HG03045 (cell line): ENCODE results near the gene TNS1.

Experiments used
- ATAC-seq: cut with Tn5 transposase; IDR thresholded peaks from one replicate; pipeline ENCODE4 v1.9.1; 2021; ENCODE audit warnings: mild to moderate bottlenecking, moderate library complexity; ENCODE audit not compliant: unreplicated experiment

TNS1 gene

GRCh38 chr2:217880287-217880889 is 122.4 kb downstream of the TNS1 start:
- no peak for ATAC-seq

GRCh38 chr2:217878915-217879590 is 123.7 kb downstream of the TNS1 start:
- ATAC-seq, result no peak

DNA sequence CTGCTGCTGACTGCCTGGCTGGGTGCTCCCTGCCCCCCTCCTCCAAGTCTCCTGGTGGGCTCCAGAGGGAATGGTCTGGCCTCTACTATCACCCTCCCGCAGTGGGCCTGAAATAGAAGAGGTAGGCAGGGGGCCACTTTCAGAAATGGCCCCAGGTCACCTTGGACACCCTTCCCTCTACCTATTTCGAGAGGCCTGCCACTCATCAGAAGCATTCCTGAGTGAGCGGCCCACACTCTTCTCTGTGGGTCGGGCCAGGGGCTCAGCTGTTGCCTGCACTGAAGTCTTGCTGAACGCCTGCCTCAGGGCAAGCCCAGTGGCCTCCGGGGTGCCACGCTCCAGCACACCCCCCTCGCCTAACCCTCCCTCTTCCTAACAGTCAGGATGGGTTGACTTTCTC is 124.9 kb downstream of the TNS1 start:
- no peak for ATAC-seq

DNA sequence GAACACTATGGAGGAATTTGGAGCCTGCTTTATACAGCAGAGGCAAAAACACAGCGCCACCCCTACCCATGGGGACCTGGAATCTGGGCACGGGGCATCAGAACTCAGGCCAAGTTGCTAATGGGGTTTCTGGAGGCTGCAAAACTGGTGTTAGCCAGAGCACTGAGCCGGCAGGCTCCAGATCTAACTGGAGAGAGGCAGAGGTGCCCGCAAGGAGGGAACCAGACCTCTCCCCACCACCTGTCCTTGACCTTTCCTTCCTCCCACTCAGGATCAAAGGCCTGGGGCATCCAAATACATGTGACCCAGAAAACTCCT is 126.6 kb downstream of the TNS1 start:
- ATAC-seq, result no peak

DNA sequence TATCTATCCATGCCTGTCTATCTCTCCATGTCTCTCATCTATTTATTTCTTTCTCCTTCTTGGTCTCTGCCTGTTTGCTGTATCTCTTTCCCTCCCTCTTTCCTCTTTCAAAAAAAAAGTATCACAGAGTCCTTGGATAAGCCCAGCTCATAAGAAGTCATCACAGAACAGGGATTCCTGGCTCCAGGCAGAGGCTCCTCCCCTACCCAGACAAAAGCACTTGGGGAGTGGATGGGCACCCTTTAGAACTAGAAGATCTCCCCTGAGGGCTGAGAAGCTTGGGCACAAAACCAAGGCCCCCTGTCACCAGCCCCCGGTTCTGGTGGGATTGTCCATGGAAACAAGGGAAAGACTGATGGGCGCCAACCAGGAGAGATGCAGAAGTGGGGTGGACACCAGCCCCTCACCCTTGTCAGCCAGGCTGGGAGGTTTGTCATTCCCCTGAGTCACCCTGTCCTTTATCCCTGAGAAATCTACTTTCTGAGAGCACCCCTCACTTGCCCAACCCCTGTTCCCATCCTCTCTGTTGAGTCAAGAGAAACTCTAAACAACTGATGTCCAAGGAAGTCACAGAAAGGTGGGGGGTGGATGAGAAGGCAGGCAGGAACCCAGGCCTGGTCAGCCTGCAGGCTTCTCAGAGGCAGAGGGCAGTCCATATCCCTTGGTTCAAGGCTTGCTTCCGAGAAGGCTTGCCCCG is 127.1 kb downstream of the TNS1 start:
- ATAC-seq, result no peak

DNA sequence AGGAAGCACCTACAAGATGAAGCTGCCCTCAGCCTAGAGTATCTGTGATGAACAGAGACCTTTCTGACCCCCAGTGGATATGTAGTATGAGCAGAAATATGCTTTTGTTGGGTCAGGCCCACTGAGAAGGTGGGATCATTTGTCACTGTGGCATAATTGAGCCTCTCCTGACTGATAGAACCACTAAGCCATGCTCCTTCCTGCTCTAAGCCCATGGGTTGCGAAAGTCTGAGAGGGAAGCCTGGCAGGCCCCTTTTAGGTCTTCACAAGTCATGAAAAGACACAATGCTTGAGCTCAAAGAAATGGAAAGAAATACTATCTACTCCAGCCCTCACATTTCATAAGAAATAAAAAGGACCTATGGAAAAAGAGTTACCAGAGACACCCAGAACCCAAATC is 127.7 kb downstream of the TNS1 start:
- no peak for ATAC-seq

DNA sequence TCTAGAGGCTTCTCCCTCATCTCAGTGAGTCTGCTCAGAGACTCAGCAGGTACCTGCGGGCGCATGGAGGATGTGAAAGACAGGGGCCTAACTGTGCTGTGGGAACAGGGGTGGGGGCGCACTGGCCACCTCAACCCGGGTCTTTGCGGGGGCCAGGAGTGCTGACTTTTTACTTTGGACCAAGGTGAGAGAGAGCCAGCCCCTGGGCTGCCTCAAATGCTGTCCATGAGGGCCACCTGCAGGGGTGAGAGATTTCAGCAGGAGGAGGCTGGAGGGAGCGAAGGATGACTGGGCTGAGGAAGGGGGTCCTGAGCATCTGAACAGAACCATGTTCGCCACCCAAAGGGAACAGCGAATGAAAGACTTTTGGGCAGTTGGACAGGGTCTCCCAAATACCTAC is 129.4 kb downstream of the TNS1 start:
- no peak for ATAC-seq

GRCh38 chr2:217872319-217872718 is 130.5 kb downstream of the TNS1 start:
- ATAC-seq, result no peak

DNA sequence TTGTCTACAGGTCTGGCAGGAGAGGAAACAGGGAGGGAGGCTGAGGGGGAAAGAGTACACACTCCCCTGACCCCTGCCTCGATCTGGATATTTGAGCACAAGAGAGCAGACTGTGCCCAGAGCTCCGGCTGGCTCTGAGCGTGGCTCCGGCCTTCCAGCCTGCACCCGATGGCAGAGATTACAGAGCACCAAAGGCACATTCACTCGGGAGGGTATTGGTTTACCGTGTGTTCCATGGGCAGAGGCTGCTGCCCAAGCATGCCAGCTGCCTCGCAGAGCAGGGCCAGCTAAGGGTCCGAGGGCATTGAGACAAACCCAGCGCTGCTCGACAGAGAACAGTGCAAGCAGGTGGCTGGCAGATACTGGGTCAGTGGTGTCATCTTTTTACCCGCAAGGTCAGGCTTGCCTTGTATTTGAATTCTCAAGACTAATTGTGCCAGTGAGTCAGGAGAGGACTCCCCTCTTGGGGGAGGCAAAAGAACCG is 132.2 kb downstream of the TNS1 start:
- no peak for ATAC-seq

DNA sequence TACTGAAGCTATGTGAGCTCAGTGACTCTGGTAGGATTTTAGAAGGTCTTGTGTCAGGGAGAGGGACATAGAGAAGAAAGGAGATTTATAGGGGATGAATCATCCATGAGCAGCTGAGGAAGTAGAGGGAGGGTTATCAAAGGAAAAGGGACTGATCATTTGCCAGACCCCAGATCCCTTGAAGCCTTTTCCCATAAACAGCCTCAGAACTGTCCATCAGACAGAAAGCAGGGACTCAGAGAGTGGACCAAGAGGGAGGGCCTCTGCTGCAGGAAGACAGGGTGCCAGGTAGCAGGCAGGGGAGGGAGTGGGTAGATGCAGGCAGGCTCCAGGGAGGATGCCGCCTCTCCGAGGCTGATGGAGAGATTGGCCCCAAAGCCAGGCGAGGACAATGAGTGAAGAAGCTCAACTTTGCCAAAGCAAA is 133.9 kb downstream of the TNS1 start:
- ATAC-seq, result no peak

DNA sequence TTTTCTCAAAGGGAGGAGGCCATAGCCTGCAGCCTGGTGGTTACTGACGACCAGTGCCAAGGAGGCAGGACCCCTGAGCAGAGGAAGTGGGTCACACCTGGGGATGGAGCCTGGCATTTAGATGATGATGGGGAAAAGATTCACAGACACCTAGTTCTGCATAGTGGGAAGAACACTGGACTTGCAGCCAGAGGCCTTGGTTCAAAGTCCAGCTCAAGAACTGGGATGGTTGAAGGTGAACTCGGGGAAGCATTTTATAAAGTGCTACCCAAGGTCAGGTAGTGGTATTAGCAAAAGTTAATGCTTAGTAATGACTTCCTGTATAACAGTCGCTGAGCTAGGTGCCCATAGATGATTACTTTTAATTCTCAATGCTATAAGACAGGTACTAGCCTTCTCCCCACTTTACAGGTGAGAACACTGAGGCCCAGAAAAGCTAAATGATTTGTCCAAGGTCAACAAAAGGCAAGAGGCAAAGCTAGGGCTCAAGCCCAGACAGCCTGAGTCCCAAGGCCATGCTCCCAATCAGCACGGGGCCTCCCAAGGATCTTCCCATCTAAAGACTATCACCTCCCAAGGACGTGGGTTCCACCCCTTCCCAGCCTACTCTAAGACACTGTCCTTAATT is 134.4 kb downstream of the TNS1 start:
- ATAC-seq, result no peak

GRCh38 chr2:217866457-217866856 is 136.3 kb downstream of the TNS1 start:
- no peak for ATAC-seq

GRCh38 chr2:217864963-217865772 is 137.6 kb downstream of the TNS1 start:
- ATAC-seq, result no peak

- ATAC-seq, result no peak
These were observed 138.9 kb downstream of the TNS1 start for GRCh38 chr2:217863883-217864282.

DNA sequence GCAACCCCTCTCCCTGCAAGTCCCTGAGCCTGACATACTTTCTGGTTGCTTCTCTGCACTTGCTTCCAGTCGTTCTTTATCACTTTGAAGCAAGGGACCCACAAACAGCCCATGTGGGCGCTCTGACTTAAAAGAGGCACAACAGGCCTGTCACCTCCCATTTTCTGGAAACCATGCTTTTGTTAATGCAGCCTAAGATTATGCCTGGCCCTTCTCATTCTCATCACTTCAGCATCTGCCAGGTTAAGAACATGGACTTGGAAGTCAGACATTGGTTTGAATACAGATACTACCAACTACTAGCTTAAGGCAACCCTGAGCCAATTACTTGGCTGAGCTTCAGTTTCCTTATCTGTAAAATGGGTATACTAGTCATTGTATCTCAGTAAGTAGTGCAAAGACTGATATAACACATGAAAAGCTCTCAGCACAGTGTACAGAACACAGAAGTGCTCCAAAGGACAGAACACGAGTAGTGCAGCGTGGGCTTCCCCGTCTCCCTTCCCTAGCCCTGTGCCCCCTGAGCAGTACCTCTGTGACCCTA is 141.4 kb downstream of the TNS1 start:
- ATAC-seq, result no peak

DNA sequence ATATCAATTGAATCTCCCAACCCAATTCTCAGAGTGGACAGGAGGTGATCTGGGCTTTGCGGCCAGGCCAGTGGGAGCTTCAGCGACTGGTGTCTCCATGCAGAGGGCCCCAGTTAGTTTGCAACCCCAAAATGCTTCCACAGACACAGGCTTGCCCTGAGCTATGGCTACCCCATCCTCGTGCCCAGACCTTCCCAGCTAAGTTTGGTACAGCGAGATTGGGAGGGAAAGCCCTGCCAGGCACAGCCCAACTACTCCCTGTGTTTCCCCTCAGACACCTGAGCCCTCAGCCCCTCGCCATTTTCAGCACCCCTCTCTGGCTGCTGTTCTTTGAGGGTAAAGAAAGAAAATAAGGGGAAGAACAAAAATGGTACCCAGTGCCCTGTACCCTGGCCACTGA is 142.9 kb downstream of the TNS1 start:
- no peak for ATAC-seq

DNA sequence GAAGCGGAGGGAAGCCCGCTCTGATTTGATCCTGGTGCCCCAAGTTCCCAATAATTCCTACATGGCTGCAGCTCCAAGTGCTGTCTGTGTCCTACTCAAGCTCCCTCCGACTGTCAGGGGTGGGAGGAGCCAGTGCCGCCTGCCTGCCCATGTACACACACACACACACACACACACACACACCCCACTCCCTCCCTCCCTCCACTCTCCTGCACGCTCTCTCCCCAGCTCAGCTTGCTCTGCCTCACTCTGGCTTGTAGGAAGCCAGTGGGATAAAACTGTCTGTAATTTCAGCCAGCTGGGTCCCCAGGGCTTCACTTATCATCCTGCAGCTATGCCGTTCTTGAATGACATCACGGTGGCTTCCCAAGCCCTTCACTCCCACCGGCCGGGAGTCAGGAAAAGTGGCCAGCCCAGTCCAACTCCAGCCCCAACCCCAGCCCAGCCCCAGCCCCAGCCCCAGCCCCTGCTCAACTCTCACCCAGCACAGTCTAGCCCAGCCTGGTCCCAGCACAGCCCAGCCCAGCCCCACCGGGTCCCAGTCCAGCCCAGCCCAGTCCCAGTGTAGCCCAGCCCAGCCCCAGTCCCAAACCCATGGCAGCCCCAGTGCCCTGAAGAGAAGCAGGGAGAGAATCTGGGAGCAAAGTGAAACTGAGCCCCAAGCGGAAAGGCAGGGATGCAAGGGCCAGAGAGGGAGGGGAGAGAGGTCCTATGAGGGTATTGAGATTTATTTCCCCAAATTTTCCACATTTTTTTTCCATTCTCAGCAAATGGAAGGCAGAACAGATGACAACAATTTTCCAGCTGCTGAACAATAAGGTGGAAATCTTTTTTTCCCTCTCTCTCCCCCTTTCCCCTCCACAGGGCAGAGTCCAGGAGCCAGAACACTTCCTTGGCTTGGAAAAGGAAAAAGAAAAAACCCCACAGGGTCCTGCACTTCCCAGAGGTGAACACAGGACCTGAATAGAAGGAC is 144.0 kb downstream of the TNS1 start:
- no peak for ATAC-seq

- no peak for ATAC-seq
These were observed 144.9 kb downstream of the TNS1 start for GRCh38 chr2:217857624-217858506.

GRCh38 chr2:217856871-217857270 is 145.9 kb downstream of the TNS1 start:
- no peak for ATAC-seq
